ENCODE measurements around the gene XRCC1.
"Not testable (repeated sequence)": the region's sequence is repeated elsewhere in the genome, so short reads cannot be mapped to it uniquely, and the experiment has no call there.

XRCC1 gene

GRCh38 chr19:43574424-43575155 is 737 bp downstream of the XRCC1 start:
- DNase-seq, result no peak

DNA sequence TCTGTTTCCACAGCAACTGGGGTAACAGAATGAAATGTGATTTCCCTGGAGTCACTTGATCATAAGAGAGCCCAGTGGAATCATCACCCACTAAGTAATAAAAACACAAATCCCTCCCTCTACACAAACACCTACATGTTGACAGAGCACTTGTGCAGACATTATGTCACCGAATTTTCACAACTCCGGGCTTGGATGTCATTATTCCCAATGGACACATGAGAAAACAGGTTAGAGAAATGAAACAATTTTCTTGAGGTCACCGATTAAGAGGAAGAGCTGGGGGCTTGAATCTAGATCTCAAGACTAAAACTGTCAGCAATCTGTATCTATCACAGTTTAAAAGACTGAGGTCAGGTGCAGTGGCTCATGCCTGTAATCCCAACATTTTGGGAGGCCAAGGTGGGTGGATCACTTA is 3.1 kb downstream of the XRCC1 start:
- no peak for DNase-seq

DNA sequence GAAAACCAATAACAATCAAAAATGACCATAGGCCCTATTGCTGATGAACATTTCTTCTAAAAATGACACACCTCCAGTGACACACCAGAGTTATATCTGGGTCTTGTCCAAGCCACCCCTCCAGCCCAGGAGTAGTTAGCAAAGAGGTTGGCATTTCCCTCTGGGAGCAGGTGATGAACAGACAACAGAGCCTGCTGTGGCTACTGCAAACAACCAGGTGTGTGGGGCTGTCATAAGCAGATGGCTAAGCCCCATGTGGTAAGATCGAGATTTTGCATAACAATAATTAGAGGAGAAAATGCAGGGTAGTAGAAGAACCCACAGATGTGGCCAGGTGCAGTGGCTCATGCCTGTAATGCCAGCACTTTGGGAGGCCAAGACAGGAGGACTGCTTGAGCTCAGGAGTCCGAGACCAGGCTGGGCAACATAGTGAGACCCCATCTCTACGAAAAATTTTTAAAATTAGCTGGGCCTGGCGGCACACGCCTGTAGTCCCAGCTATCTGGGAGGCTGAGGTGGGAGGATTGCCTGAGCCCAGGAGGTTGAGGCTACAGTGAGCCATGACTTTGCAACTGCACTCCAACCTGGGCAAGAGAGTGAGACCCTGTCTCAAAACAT is 5.0 kb downstream of the XRCC1 start:
- DNase-seq, result no peak

DNA sequence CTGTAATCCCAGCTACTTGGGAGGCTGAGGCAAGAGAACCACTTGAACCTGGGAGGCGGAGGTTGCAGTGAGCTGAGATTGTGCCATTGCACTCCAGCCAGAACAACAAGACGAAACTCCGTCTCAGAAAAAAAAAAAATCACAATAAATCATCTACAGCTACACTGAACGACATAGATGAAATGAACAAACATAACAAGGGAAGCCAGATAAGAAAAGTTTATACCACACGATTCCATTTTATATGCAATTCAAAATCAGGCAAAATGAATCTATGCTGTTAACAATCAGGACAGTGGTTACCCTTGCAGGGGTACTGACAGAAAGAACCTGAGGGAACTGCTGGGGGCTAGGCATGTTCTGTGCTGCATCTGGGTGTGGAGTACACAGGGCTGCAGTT is 5.7 kb downstream of the XRCC1 start:
- no peak for DNase-seq

DNA sequence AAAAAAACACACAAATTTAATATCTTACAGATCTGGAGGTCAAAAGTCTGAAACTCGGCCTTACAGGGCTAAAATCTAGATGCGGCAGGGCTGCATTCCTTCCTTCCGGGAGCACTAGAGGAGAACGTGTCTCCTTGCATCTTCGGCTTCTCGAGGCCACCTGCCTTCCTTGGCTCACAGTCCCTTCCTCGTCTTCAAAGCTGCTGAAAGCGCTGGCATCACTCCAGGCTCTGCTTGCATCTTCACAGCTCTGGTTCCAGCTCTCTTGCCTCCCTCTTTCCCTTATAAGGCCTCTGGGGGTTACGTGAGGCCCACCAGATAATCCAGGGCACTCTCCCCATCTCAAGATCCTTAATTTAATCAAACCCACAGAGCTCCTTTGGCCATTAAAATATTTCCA is 10.5 kb downstream of the XRCC1 start:
- peak; percentile 33 for DNase-seq

DNA sequence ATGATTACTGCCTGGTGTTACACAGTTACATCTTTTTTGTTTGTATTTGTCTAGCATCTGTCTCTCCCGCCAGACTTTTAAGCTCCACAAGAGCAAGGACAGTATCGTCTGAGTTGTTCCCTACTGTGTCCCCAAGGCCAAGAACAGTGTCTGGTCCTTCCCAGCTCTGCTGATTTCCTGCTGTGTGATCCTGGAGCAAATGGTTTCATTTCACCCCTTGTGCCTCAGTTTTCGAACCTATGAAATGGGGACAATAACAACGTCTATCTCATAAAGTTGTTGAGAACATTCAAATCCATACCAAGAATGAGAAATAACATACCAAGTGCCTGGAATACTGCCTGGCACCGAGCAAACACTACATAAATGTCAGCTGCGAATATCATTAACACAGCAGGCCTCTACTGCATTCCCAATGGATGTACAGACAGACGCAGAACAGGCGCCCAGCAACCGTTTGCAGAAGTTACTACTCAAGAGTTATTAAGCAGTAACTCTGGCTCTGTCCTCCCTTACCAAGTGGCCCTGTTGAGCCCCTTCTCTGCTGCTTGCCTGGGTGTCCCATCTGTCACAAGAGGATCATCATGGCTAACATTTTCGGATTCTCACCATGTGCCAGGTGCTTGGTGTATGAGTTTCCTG is 11.4 kb downstream of the XRCC1 start:
- no peak for DNase-seq

DNA sequence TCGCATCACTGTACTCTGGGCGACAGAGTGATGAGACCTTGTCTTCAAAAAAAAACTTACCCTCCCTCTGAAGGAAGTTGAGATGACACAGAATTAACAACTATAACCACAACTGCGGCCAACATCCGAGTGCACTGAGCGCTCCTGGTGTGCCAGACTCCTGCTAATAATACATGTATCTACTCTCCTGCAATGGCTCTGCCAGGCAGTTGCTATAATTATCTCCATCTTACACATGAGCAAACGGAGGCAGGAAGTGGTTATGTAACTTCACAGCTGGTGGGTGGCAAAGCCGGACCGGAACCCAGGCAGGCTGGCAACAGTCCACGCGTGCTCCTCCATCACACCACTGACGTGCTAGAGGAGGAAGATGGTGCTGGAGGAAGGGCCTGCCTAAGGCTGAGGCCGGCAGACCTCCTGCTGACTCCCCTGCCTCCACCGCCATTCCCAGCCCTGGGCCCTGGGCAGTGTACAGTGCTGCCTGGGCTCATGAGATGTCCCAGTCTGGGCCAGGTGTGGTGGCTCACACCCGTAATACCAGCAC is 12.6 kb downstream of the XRCC1 start:
- DNase-seq, result peak; percentile 87

DNA sequence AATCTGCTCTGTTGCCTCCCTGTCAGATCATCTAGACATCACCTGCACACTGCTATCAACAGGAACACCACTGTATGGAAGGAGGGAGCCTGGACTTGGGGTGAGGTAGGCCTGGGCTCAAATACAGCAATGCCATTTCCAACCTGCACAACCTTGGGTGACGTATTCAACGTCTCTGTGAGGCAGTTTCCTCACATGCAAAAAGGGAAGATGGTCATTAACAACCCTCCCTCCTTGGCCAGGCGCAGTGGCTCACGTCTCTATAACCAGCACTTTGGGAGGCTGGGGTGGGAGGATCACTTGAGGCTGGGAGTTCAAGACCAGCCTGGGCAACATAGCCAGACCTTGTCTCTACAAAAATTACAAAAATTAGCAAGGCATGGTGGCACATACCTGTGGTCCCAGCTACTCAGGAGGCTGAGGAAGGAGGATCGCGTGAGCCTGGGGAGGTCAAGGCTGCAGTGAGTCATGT is 13.1 kb downstream of the XRCC1 start:
- DNase-seq, result peak; percentile 23

DNA sequence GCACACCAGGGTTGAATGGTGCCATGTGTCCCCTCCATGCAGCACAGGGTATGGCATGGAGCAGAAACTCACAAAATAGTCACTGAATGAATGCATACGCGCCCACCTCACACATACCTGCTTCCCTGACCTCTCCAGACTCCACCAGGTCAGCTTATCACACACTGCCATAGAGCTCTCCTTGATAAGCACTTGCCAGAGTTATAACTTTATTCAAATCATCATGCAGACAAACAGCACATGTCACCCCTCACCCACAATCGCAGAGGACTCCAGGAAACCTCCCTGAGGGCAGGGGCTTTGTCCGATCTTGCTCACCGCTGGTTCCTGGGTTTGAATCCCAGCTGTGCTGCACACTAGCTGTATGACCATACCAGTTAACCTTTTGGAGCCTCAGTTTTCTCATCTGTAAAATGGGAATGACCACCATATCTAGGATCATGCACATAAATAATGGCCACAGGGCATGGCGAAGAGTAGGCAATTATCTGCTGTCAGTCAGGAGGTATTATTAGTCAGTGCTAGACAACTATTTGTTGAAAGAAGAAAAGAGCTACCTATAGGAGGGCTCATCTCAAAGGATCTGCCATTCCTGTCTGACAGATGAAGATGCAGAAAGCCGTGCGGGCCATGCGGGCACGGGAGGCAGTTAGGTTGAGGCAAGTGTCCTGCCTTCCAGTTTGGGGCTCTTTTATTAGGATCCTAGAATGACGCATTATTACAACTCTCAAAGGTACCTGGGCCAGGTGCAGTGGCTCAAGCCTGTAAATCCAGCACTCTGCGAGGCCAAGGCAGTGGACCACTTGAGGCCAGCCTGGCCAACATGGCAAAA is 14.0 kb downstream of the XRCC1 start:
- DNase-seq, result no peak

GRCh38 chr19:43560687-43561086 is 14.6 kb downstream of the XRCC1 start:
- peak; percentile 49 for DNase-seq

DNA sequence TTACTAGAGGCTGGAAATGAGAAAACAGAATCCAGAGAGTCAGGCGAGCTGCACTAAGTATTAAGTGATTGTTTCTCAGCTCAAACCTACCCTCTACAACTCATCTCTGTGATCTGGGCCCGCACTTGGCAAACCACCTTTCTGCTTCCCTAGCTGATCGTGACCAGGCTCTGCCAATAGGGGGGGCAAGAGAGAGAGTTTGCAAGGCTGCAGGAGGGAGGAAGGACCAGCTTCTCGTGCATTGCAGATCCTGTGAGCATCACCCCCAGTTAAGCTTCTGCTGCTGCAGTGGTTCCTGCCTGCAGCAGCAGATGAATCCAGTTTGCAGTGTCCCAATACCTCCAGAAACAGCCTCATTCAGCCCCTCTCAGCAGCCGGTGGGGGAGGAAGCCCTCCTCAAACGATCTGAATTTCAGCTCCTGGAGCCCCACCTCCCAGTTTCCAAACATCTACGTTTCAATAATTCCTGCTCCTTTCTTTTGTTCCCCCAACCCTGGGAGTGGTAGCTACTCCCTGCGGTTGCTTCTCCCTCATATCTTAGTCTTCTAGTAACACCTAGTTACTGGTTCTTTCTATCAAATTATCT is 20.0 kb downstream of the XRCC1 start:
- DNase-seq, result peak; percentile 90

GRCh38 chr19:43554317-43554895 is 20.9 kb downstream of the XRCC1 start:
- DNase-seq, result no peak

GRCh38 chr19:43553656-43554055 is 21.7 kb downstream of the XRCC1 start:
- no peak for DNase-seq

GRCh38 chr19:43552616-43553015 is 22.7 kb downstream of the XRCC1 start:
- DNase-seq, result no peak

DNA sequence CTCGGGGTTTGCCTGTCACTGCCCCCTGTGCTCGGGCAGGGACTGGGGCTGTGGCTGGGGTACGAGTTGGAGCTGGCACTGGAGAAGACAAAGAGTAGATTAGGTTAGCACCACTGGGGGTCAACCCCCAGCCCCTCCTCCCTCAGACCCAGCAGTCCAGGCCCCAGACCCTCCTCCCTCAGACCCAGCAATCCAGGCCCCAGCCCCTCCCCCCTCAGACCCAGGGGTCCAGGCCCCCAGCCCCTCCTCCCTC is 23.2 kb downstream of the XRCC1 start:
- DNase-seq, result no peak

DNA sequence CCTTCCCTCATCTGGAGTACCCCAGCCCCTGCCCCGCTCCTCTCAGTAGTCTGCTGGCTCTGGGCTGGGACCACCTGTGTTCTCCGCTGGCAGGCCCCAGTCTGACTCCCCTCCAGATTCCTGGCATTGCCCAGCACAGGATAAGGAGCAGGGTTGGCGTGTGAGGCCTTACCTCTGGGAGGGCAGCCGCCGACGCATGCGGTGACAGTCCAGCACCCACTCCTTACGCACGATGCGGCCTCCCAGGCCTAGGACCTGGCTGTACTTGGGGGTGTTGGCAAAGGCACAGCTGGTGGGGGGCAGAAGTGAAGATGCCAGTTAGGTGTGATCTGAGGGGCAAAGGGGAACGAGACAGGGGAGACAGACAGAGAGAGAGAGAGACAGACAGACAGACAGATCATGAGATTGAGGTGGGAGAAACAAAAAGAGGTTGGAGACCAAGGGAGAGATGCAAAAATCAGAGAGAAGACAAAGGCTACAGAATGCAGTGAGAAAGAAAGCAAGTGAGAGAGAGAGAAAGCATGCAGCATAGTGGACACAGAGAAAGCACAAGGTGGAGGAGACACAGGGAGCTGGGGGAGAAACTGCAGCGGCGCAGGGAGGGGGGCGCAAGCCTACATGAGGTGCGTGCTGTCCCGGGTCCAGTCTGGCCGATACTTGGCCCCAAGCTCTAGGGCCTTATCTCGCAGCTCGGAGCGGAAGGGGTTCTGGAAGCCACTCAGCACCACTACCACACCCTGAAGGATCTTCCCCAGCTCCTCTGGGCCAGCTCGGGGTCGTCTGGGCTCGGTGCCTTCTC is 23.7 kb downstream of the XRCC1 start:
- DNase-seq, result no peak

DNA sequence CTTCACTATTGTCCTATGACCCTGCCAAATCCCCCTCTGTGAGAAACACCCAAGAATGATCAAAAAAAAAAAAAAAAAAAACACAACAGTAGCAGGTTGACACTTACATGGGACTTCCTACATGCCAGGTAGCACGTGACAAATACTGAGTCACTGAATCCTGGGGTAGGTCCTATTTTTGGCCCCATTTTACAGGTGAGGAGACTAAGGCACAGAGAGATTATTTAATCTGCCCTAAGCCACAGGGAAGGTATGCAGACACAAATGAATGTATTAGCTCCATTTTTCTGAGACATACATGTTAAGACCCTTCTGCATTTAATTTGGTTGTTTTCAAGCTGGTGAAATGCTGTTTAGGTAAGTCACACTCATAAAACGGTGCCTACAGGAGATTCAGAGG is 26.6 kb downstream of the XRCC1 start:
- DNase-seq, result no peak

GRCh38 chr19:43547926-43548325 is 27.4 kb downstream of the XRCC1 start:
- DNase-seq, result not testable (repeated sequence)

- no peak for DNase-seq
Measured at GRCh38 chr19:43546581-43546980, 28.7 kb downstream of the XRCC1 start.

- no peak for DNase-seq
Measured at GRCh38 chr19:43545981-43546380, 29.3 kb downstream of the XRCC1 start.

GRCh38 chr19:43545276-43545675 is 30.1 kb downstream of the XRCC1 start:
- no peak for DNase-seq

DNA sequence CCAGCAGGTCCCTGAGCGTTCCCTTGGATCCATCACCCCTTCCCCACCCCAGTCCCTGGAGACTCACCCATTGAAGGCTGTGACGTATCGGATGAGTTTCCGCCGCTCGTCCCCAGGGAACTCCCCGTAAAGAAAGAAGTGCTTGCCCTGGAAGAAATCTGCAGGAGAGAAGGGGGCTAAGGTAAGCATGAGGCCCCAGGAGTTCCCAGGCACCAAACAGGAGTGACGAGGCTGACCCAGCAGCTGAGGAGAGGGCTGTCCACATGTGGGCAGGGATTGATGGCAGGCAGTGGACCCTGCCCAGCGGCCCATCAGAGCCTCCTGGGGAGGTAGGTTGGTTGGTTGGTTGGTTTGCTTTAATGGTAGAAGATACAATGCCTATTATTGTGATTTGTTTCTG is 31.2 kb downstream of the XRCC1 start:
- no peak for DNase-seq

Data from CD4-positive, alpha-beta T cell treated with Interleukin-17A for 4 hours (primary cell).